ENCODE measurements around the gene ARMC2.
A peak's percentile ranks its signal among the peaks of the same experiment; 100 is the strongest.

Gene ARMC2

DNA sequence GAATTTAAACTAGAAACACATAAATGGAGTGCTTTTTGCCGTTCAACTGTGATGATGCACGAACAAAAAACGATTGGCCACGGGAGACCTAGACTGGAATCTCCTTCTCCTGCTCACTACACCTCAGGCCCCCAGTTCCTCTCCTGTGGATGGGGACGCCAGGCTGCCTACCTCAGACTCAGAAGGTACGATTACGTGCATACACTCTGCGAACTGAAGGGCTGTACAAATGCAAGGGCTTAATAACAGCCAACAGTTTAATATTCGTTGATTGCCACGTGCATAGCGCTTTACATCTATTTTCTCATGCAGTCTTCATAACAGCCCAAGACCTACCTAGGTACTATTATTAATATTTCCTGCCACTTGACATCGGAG lies 495 bp upstream of the ARMC2 start:
- H3K4me2 ChIP-seq (ENCODE audit: low read length) = peak overlapping the region; percentile 84
- TF ChIP-seq, protein P1, sequence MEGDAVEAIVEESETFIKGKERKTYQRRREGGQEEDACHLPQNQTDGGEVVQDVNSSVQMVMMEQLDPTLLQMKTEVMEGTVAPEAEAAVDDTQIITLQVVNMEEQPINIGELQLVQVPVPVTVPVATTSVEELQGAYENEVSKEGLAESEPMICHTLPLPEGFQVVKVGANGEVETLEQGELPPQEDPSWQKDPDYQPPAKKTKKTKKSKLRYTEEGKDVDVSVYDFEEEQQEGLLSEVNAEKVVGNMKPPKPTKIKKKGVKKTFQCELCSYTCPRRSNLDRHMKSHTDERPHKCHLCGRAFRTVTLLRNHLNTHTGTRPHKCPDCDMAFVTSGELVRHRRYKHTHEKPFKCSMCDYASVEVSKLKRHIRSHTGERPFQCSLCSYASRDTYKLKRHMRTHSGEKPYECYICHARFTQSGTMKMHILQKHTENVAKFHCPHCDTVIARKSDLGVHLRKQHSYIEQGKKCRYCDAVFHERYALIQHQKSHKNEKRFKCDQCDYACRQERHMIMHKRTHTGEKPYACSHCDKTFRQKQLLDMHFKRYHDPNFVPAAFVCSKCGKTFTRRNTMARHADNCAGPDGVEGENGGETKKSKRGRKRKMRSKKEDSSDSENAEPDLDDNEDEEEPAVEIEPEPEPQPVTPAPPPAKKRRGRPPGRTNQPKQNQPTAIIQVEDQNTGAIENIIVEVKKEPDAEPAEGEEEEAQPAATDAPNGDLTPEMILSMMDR (IDR thresholded peaks at IDR 0.05; ENCODE audit: low read depth, low read length, poor library complexity, severe bottlenecking) = no peak
- no peak for TF ChIP-seq EZH2phosphoT487 (IDR thresholded peaks at IDR 0.05; ENCODE audit: borderline replicate concordance, low read length)
- peak overlapping the region; percentile 82 for H3K4me3 ChIP-seq (ENCODE audit: low read length)
- H4K20me1 ChIP-seq (ENCODE audit: control insufficient read depth, insufficient read depth, low read depth, low read length) = no peaks in the 10 kb centered on the region
- H3F3A ChIP-seq (ENCODE audit: control insufficient read depth, insufficient read depth) = no peaks in the 10 kb centered on the region
- no peaks in the 10 kb centered on the region for H3K9me3 ChIP-seq (ENCODE audit: control insufficient read depth, insufficient read depth, low read length)
- no peak overlapping the region for H3K27ac ChIP-seq (ENCODE audit: low read depth, low read length)
- H3K27me3 ChIP-seq (ENCODE audit: control insufficient read depth, low read length) = no peaks in the 10 kb centered on the region
- H3K36me3 ChIP-seq (ENCODE audit: control insufficient read depth, low read length) = no peaks in the 10 kb centered on the region
- peaks cover 12% of the 10 kb centered on the region for H3K4me1 ChIP-seq (ENCODE audit: control insufficient read depth, low read length)
- H3K9me2 ChIP-seq (replicated peaks; ENCODE audit: control insufficient read depth, low read length) = no peaks in the 10 kb centered on the region
- no peaks in the 10 kb centered on the region for H3K79me2 ChIP-seq (ENCODE audit: control insufficient read depth, low read length)

DNA sequence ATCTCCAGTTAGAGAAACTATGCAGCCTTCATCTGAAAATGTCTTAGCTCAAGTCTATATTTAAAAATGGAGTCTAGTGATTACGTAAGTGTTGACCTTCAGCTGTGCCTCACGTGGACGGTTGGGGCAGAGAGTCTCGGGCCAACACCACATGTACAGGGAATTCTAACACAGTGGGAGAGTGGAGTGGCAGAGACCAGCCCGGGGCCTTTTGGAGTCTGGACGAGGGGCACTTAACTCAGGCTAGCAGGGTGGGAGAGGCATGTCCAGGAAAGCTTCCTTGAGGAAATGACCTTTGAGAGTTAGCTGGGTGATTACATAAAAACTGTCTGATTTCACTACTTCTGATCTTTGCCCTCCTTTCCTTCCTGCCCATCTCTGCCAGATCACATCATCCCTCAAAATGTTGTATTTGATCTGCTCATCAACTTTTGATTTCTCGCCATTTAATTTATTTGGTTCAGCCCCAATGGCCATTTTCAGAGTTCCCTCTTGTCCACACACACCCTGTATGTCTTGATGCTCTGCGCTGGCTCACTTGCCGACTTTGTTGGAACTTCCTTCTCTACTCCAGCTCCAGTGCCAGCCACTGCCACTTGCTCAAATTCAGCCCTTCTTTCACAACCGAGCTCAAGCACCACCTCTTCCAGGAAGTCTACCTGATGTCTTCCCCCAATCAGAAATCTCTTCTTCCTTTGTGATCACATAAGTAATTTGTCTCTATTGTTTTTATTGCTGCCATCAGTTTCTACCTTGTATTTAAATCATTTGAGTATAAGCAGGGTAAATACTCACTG lies 2.6 kb downstream of the ARMC2 start:
- Histone ChIP-seq H3K36me3 (ENCODE audit: control insufficient read depth, low read length) (no peaks in the 10 kb centered on the region), H3K9me2 (replicated peaks; ENCODE audit: control insufficient read depth, low read length) (no peaks in the 10 kb centered on the region), H3K4me2 (ENCODE audit: low read length) (no peak overlapping the region), H3K9me3 (ENCODE audit: control insufficient read depth, insufficient read depth, low read length) (no peaks in the 10 kb centered on the region), H4K20me1 (ENCODE audit: control insufficient read depth, insufficient read depth, low read depth, low read length) (no peaks in the 10 kb centered on the region), H3K27ac (ENCODE audit: low read depth, low read length) (no peak overlapping the region), H3K79me2 (ENCODE audit: control insufficient read depth, low read length) (no peaks in the 10 kb centered on the region), H3K4me3 (ENCODE audit: low read length) (no peak overlapping the region), H3K27me3 (ENCODE audit: control insufficient read depth, low read length) (no peaks in the 10 kb centered on the region), H3K4me1 (ENCODE audit: control insufficient read depth, low read length) (peaks cover 12% of the 10 kb centered on the region), H3F3A (ENCODE audit: control insufficient read depth, insufficient read depth) (no peaks in the 10 kb centered on the region)
- TF ChIP-seq EZH2phosphoT487 (IDR thresholded peaks at IDR 0.05; ENCODE audit: borderline replicate concordance, low read length) = no peak
- TF ChIP-seq, protein P1 (IDR thresholded peaks at IDR 0.05; ENCODE audit: low read depth, low read length, poor library complexity, severe bottlenecking) = no peak

DNA sequence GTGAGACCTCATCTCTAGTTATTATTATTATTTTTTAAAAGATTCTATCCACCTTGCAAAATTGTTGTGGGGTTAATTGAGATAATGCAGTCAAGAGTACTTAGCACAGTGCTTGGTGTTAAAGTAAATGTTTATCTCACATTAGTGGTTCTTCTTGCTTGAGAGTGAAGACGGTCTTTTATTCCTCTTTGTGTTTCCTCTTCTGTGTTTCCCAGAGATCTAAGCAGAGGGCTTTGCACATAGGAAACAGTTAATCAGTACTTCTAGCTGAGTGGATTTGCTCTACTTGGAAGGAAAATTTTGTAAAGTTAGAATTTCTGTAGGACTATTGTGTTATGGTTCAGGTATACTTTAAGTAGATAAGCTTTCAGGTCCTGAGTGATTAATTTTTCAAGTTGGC lies 3.5 kb downstream of the ARMC2 start:
- no peaks in the 10 kb centered on the region for H3K9me2 ChIP-seq (replicated peaks; ENCODE audit: control insufficient read depth, low read length)
- H3K4me3 ChIP-seq (ENCODE audit: low read length) = no peak overlapping the region
- H3K4me2 ChIP-seq (ENCODE audit: low read length) = no peak overlapping the region
- H3K27ac ChIP-seq (ENCODE audit: low read depth, low read length) = no peak overlapping the region
- no peaks in the 10 kb centered on the region for H3K27me3 ChIP-seq (ENCODE audit: control insufficient read depth, low read length)
- peaks cover 12% of the 10 kb centered on the region for H3K4me1 ChIP-seq (ENCODE audit: control insufficient read depth, low read length)
- H4K20me1 ChIP-seq (ENCODE audit: control insufficient read depth, insufficient read depth, low read depth, low read length) = no peaks in the 10 kb centered on the region
- no peaks in the 10 kb centered on the region for H3K79me2 ChIP-seq (ENCODE audit: control insufficient read depth, low read length)
- no peaks in the 10 kb centered on the region for H3K36me3 ChIP-seq (ENCODE audit: control insufficient read depth, low read length)
- TF ChIP-seq, protein P1 (IDR thresholded peaks at IDR 0.05; ENCODE audit: low read depth, low read length, poor library complexity, severe bottlenecking) = no peak
- TF ChIP-seq EZH2phosphoT487 (IDR thresholded peaks at IDR 0.05; ENCODE audit: borderline replicate concordance, low read length) = no peak
- H3F3A ChIP-seq (ENCODE audit: control insufficient read depth, insufficient read depth) = no peaks in the 10 kb centered on the region
- no peaks in the 10 kb centered on the region for H3K9me3 ChIP-seq (ENCODE audit: control insufficient read depth, insufficient read depth, low read length)

Measured in DOHH2 (cell line).